HuH-7 (cell line): Measurements from ENCODE around the gene BLVRA.
"Not testable (repeated sequence)": the region's sequence is repeated elsewhere in the genome, so short reads cannot be mapped to it uniquely, and the experiment has no call there.

Experiments
- DNase-seq: peaks from one replicate; pipeline ENCODE4 v3.0.0; 2011; ENCODE audit warnings: low spot score

BLVRA gene

DNA sequence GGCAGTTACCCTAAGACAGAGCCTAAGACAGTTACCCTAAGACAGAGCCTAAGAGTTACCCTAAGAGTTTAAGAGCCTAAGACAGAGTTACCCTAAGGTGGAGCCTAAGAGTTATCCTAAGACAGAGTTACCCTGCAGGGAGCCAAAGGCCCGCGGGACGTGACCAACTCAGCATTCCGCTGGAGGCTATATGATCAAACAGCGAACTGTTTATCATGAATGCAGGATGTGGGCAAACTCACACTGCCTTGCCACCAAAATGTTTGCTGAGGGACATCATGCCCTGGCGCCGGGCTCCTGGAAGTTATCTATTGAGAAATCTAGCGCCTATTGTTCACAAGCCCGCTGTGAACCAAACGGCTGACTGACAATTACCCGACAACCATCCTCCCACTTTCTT, 49.9 kb downstream of the BLVRA start:
- DNase-seq, result no peak

DNA sequence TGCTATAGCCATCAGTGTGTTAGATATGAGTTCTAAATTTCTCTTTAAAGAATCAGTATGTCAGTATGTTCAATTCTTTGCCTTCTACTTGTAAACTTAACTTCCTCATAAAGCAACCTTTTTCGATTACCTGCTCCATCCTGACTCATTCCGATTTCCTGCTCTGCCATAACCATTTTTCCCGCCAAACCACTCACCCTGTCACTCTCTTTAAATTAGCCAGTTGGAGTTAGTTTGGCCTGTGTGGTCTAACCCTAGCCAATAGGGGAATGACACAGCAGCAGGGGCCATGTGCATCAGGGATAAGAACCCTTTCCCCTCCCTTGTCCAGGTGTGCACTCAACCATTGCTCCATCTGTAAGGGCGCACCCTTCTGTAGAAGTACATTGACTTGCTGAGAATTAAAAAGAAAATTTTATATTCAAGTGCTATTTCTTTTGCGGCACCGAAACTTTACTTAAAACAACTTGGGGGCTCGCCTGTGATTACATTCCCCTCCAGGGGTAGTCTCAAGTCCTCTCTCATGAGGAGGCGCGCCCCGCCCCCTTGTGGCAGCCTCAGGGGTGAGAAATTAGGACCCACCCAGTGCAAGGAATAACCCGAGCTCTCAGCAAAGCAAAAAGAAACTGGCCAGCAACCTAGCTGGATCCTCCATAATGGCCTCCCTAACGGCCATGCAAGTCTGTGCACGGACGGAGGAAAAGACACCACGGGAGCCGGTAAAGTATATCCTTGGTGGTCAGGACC, 51.9 kb downstream of the BLVRA start:
- DNase-seq, result not testable (repeated sequence)

DNA sequence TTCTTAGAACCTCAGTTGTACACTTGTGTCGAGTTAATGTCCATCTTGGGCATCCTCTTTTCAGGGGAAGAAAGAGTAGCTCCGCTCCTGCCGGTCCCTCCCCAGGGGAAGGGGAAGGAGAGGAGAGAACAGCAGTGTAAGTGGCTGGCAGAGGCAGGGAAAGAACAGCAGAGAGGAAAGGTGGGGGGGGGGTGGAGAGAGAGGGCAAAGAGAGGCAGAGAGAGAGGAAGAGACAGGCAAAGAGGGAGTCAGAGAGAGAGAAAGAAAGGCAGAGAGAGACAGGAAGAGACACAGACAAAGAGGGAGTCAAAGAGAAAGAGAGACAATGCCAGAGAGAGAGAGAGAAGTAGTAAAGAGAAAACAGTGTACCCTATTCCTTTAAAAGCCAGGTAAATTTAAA, 56.9 kb downstream of the BLVRA start:
- DNase-seq, result no peak

DNA sequence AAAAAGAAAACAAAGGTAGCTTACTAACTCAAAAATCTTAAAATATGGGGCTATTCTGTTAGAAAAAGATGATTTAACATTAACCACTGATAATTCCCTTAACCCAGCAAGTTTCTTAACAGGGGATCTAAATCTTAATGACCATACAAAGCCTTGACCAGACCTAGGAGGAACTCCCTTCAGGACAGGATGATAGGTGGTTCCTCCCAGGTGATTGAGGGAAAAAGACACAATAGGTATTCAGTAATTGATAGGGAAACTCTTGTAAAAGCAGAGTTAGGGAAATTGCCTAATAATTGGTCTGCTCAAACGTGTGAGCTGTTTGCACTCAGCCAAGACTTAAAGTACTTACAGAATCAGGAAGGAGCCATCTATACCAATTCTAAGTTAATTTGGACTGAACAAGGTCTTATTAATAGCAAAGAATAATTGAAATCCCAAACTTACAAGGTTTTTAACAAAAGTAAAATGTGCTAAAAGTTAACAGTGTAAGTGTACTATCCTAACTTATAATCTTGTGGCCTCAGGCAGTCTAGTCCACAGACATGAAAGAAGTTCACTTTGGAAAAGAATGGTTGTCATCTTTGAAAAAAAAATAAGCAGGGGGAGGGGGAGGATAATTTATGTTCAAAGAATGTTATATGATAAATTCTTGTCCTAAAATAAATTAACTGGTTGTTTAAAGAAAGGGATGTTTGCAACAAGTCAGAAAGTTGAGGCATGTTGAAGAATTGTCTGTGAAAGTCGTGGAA, 57.7 kb downstream of the BLVRA start:
- DNase-seq, result not testable (repeated sequence)

DNA sequence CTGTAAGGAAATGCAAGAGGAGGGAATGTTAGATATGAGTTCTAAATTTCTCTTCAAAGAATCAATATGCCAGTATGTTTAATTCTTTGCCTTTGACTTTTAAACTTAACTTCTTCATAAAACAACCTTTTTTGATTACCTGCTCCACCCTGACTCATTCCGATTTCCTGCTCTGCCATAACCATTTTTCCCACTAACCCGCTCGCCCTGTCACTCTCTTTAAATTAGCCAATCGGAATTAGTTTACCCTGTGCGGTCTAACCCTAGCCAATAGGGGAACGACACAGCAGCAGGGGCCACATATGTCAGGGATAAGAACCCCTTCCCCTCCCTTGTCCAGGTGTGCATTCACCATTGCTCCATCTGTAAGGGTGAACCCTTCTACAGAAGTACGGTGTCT, 64.9 kb downstream of the BLVRA start:
- DNase-seq, result not testable (repeated sequence)

DNA sequence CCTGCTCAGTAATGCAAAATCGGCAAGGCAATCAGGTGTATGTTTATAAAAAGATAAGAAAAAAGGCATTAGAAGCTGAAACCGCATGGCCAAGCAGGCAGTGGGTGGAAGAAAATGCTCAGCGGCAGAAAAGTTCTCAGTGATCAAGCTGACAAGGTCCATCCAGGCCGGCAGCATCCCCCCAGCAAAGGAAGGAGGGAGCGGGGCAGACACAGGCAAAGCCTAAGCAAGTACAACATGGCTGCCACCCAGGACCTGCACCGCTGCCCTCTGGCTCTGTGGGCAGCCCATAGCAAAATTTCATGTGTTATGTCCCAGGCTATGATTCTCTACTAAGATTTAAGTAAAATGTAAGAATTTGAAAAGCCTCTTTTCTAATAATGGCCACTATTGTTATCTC, 65.5 kb downstream of the BLVRA start:
- no peak for DNase-seq

DNA sequence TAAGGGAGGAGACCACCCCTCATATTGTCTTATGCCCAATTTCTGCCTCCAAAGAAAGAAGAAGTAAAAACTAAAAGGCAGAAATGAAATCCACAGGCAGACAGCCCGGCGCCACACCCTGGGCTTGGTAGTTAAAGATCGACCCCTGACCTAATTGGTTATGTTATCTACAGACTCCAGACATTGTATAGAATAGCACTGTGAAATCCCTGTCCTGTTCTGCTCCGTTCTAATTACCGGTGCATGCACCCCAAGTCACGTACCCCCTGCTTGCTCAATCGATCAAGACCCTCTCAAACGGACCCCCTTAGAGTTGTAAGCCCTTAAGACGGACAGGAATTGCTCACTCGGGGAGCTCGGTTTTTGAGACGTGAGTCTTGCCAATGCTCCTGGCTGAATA, 66.0 kb downstream of the BLVRA start:
- not testable (repeated sequence) for DNase-seq

DNA sequence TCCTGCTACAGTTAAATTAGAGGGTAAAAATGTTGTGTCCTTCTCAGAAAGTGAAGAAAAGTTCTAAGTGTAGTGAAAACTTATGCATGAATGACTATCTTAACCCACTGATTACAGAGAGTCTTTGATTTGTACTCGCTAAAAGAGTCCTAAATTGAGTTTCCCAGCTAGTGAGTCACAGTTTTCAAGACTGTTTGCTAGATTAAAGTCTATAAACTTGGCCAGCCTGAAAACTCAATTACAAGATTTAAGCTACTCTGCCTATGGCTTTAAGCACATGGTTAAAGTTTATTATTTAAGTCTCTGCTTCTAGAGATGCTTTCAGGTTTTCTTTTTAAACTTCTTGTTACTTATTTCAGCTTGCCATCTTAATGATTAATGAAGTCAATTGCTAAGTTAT, 66.5 kb downstream of the BLVRA start:
- DNase-seq, result no peak

DNA sequence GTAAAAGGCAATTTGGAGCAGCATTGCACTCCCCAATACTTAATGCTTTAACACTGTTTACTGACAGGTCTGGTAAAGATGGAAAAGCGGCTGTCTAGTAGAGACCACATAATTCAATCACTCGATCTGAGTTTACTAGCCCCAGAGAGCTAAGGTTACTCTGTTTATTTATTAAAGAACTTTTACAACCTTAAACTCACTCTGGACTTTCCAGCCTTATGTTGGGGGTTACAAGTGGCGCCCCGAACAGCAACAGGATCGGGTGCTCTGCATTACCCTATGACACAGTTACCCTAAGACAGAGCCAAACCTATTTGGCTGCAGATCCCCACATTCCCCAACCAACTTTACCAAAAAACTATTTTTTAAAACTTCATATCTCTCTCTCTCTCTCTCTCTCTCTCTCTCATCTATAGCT, 66.9 kb downstream of the BLVRA start:
- no peak for DNase-seq

DNA sequence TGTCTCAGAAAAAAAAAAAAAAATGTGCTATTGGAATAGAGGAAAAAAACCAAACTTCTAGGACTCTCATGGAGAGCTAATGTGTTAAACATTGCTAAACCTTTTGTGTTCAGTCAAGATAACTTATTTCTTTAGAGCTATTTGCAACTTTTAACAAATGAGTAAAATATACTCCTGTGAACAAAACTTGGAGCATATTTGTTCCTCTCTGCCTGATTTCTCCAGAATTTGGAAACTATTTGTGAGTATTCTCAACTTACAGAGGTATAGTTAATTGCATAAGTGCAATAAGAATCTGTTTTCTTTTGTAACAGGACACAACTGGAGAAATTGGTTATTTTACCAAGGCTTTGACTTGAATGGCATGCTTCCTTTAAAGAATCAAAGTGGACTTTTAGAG, 72.4 kb downstream of the BLVRA start:
- not testable (repeated sequence) for DNase-seq

DNA sequence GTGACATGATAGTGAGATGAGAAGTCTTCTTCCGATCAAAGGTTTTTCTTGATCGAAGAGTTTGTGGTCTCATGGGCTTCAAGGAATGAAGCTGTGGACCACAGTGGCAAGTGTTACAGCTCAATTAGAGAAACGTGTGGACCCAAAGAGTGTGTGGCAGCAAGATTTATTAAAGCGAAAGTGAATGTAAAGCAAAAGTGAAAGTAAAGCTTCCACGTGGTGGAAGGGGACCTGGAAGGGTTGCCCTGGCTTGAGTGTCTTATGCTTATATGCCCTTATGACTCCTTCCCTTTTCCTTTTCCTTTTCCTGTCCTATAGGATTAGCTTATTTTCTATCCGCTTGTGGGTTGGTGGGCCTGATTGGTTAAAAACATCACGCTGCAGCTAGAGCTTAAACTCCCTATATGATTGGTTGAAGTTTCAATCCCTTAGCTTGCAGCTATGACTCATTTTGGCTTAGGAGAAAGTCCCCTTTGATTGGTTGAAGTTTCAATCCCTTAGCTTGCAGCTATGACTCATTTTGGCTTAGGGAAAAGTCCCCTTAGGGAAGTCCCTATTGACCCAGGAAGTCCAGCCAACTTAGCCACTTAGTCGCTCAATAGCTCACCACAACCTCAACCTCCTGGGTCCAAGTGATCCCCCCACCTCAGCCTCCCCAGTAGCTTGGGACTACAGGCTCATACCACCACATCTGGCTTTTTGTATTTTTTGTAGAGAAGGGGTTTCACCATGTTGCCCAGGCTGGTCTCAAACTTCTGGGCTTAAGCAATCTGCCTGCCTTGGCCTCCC, 76.2 kb downstream of the BLVRA start:
- DNase-seq, result no peak

DNA sequence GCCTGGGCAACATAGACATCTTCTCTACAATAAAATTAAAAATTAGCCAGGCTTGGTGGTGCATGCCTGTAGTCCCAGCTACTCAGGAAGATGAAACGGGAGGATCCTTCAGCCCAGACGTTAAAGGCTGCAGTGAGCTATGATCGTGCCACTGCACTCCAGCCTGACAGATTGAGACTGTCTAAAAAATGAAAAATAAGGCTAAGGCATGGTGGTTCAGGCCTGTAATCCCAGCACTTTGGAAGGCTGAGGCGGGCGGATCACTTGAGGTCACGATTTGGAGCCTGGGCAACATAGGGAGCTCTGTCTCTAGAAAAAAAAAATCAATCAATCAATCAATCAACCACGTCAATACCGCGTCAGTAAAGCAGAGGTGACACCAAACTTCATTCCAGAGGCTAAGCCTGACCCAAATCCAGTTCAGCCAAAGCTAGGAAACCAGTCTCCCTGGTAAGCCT, 79.8 kb downstream of the BLVRA start:
- DNase-seq, result no peak

DNA sequence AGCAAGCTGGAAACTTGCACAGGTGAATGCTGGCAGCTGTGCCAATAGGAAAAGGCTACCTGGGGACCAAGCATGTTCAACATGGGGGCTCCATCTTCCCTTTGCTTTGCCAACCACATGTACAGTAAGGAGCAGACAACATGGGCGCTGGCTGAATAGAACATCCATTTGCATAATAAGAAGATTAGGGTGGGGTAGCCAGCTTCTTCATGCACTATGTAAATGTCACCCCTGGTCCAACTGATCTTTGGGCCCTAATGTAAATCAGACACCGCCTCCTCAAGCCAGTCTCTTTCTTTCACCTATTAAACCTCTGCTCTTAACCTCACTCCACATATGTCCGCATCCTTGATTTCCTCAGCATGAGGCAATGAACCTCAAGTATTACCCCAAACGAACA, 84.8 kb downstream of the BLVRA start:
- no peak for DNase-seq

DNA sequence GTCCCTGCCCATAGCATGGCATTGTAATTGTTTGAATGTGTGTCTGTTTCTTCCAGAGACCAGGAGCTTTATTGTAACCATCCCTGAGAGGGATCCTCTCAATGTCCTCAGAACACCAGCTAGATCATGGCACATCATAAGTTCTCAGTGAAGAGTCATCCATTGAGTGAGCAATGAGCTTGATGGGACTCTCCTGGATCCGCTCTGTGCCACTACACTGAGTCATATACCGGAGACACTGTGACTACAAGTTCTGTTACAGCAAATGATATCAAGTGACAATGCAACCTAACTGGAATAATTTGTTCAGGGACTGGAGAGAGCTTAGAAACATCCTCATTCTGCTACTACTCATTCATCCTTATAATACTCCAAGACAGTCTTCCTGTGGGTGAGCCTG, 85.8 kb downstream of the BLVRA start:
- DNase-seq, result no peak

DNA sequence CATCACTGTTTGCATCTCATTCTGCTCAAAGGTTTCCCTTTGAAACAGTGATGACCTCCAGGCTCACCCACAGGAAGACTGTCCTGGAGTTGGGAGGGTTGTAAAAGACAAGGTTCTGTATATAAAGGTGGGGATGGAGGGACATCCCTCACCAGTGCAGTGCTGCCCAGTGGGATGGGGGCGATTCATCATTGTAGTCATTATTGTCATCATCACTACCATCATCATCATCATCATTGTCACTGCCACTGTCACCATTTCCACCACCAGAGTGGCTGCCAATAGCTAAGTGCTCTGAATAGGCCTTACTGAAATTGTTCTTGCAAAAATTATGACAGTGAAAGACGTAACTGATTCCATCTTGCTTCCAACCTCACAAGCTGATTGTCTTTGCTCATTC, 86.2 kb downstream of the BLVRA start:
- DNase-seq, result no peak

DNA sequence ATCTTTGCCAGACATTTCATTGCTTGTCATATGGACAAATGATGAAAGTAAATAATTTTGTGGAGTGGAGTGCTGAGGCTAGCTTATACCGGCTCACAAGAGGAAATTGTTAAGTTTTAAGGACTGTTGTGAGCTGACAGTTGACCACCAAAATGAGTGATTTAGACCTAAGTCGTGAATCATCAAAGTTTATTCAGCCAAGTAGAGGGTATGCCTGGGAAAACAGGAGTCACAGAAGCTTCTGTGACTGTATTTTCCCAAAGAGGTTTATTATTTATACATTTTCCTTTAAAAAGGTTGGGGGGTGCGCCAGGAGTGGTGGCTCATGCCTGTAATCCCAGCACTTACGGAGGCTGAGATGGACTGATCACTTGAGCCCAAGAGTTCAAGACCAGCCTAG, 89.0 kb downstream of the BLVRA start:
- DNase-seq, result no peak

DNA sequence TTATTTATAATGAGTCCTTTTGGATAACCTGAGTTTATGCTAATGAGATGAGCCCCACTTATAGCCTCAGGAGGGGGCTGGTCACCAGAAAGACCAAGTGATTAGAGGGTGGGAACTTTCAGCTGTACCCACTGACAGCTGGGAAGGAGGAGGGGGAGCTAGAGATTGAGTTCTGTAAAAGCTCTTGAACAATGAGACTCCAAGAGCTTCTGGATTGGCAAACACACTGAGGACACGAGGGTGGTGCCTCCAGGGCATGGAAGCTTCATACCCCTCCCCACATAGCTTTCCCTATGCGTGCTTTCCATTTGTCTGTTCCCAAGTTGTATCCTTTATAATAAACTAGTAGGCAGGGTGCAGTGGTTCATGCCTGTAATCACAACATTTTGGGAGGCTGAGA, 90.6 kb downstream of the BLVRA start:
- no peak for DNase-seq

DNA sequence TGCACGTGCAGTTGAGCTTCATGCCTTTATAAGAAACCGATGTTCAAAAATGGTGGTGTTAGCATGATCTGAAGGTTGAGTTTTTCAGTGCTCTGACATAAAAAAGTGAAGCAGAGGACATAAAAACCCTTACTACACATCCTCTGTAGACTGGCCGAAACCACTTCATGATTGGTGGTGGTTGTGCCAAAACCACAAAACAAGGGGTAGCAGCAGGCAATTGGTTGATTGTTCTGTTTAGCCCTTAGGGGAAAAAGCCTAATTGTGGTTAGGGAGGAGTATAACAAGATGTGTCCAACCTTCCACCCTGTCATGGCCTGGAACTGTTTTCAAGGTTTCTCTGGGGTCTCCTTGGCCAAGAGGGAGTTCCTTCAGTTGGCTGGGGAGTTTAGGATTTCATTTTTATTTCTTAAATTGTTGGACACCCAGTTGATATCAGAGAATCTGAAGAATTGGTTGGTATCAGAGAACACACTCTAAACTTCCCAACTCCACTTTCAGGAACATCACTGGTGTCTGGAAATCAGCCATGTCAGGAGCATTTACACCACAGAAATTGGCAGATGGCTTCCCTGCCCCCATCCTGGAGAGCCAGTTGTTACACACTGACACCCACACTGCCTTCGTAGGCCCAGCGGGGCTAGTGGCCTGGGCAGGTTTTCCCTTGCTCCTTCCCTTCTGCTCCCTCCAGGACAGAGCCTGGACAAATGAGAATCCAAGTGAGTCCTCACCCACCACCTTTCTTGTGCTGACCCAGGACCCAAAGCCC, 92.1 kb downstream of the BLVRA start:
- DNase-seq, result no peak

DNA sequence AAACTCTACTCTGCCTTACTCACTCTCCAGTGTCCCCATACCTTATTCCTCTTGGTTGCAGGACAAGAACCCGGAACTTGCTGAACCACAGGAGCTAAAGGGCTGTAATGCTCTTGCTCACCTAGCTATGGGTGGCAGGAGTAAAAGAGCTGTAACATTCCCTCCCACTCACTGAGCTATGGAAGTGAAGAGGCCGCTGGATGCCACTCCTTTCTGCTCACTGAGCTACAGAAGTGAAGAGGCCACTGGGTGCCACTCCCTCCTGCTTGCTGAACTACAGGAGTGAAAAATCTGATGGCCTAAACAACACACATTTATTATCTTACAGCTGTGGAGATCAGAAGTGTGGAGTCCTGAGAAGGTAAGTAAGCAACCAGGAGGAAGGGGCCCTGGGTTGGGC, 93.3 kb downstream of the BLVRA start:
- DNase-seq, result no peak

DNA sequence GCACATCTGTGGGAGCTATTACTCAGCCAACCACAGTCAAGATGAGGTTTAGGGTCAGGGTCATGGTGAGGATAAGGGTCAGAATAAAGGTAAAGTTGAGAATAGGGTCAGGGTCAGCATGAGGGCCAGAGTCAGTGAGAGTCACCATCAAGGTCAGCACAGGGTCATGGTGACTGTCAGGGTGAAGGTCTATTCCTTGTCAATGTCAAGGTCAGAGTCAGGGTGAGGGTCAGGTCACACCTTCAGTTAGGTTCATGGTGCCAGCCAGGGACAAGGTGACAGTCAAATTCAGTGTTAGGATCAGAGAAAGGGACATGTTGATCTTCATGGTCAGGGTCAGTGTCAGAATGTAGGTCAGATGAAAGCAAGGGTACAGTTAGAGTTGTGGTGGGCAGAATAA, 96.7 kb downstream of the BLVRA start:
- no peak for DNase-seq

DNA sequence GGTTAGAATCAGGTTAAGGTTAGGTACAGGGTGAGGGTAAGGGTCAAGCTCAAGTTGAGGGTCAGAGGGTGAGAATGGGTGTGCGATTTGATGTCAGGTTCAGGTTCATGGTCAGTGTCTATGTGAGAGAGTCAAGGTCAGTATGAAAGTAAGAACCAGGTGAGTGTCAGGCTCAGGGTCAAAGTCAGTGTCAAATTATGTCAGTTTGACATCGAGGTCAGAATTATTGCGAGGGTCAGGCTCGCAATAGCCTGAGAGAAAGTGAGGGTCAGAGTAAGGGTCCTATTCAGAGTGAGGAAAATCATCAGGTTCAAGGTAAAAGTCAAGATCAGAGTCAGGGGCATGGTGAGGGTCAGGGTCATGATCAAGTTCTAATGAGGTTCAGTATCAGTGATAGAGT, 97.8 kb downstream of the BLVRA start:
- no peak for DNase-seq
